SW 1271 (cell line): ENCODE data around the gene CMC2.

Source experiments
- DNase-seq, 2 experiments: peaks; one replicate each; lab custom pipeline; 2025; lab: John Stamatoyannopoulos, UW

The CMC2 gene

GRCh38 chr16:81003064-81003463 lies 3.6 kb downstream of the CMC2 start:
- DNase-seq = no peak

GRCh38 chr16:81001330-81001729 lies 5.4 kb downstream of the CMC2 start:
- DNase-seq = no peak

- DNase-seq = no peak
Measured at GRCh38 chr16:81000873-81001272, 5.8 kb downstream of the CMC2 start.

GRCh38 chr16:80997964-80998620 lies 8.6 kb downstream of the CMC2 start:
- no peak for DNase-seq

DNA sequence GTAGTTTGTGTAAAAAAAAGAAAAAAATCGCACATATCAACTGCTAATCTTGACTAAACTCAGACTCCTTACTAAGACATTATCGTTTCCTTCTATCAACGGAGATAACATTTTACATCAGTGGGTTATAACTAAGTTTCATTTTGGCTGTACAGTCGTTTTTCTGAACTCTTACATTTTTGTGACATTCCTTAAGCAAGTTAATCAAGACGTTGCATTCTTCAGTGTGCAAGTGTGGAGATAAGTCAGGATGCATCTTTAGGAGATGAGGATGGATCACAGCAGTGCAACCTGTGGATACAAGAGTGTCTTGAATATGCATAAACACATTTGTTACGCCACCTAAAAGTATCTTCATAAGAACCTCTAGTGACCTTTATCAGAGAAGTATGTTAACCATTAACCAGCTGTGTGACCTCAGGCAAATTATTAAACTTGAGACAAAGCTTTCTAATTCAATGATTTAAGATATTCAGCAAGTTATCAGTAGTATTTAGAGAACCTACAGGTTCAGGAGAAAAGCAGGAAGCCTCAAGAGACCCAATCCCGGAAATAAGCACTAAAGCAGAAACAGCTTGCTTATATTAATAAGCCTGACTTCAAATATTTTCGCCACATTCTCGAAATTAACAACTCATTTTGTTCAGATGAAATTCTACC lies 9.4 kb downstream of the CMC2 start:
- DNase-seq = no peak

- no peak for DNase-seq
Measured at GRCh38 chr16:80996688-80997138, 10.0 kb downstream of the CMC2 start.

DNA sequence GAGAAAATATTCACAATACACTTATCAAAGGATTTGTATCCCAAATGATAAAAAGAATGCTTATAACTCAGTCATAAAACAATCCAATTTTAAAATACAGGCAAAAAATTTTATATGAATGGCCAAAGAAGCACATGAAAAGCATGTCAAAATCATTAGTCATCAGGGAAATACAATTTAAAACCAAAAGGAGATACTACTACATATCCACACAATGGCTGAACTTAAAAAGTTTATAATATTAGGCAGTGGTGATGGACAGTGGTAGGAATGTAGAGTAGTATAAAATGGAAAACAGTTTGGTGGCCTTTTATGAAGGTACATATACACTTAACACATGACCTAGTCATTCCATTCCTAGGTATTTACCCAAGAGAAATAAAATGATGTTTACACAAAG lies 12.2 kb downstream of the CMC2 start:
- DNase-seq = no peak

DNA sequence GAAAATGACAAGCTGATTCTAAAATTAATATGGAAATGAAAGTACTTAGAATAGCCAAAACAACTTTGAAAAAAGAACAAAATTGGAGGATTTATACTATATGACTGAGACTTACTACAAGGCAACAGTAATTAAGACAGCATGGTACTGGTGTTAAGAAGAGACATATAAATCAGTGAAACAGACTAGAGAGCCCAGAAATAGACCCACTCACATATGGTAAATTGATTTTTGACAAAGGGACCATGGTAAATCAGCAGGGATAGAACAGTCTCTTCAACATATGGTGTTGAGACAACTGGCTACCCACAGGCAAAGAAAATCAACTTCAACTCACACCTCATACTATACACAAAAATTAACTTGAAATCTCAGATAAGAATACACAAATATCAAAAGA lies 12.9 kb downstream of the CMC2 start:
- DNase-seq = no peak

DNA sequence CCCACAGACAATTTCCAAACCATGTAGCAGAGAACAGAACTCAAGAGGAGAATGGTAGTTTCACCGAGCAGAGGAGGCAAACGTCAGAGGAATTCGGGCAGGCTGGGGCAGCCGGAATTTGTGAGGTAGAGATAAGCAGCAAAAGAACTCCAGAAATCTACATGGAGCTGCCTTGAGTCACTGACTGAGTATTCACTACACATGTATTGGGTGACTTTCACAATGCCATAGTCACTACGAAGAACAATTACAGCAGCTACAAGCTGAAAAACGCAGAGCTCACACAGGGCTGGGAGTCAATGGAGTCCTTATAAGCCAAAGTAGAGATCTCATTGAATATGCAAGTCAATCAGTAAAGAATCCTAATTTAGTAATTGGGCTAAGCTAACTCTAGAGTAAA lies 13.4 kb downstream of the CMC2 start:
- peak; percentile 60 to 81 for DNase-seq

DNA sequence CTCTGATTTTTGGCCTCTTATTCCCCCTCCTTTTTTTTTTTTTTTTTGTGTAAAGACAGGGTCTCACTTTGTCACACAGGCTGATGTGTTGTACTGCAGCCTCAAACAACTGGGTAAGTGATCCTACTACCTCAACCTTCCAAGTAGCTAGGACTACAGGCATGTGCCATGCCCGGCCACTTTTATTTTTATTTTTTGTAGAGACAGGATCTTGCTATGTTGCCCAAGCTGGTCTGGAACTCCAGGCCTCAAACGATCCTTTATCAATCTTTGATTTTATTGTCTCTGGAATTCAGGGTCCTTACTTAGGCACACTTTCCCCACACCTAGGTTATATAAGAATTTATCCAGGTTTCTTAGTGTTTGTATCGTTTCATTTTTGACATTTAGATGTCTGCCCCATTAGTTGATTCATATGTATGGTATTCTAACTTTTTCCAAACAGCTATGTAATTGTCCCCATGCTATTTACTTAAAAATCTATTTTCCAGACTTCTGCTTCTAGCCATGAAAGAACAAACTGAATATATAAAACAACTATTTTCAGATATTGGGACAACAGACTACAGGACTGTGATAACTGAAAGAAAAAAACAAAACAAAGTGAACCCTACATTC lies 13.9 kb downstream of the CMC2 start:
- DNase-seq = no peak

DNA sequence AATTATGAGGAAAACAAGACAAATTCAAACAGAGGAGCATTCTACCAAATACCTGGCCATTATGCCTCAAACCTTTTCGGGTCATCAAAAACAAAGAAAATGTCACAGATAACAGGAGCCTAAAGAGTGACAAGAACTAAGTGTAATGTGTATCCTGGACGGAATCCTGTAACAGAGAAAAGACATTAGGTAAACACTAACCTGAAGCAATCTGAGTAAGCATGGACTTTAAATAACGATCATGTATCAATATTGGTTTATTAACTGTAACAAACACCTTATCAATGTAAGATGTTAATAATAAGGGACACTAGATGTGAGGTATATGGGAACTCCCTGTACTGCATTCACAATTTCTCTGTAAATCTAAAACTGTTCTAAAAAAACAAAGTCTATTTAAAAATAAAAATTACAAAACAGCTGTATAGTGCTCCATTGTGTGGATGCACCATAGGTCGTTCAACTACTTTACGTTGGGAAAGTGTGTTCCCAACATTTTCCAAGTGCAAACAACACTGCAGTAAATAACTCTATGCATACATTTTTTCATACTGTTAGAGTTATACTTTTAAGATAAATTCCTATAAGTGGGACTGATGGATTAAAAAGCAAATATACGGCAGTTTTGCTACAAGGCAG lies 14.8 kb downstream of the CMC2 start:
- DNase-seq = no peak

DNA sequence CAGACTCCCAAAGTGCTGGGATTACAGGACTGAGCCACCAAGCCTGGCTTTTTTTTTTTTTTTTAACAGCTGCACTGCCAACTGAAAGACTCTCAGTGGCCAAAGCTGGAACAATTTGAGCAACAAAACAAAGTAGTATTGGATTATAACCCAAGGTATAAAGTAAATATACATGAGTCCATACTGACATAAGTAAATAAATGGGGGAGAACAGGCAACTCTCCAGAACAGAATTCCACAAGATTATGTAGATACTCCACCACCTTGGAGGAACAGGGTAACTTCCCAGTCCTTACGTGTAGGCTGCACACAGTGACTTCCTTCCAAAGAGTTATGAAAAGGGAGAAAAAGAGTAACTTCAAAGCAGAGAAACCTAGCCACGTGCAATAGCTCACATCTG lies 15.7 kb downstream of the CMC2 start:
- no peak for DNase-seq

- no peak for DNase-seq
Measured at GRCh38 chr16:80990577-80990976, 16.1 kb downstream of the CMC2 start.

GRCh38 chr16:80989801-80990200 lies 16.9 kb downstream of the CMC2 start:
- DNase-seq = no peak

GRCh38 chr16:80988756-80989155 lies 17.9 kb downstream of the CMC2 start:
- no peak for DNase-seq

DNA sequence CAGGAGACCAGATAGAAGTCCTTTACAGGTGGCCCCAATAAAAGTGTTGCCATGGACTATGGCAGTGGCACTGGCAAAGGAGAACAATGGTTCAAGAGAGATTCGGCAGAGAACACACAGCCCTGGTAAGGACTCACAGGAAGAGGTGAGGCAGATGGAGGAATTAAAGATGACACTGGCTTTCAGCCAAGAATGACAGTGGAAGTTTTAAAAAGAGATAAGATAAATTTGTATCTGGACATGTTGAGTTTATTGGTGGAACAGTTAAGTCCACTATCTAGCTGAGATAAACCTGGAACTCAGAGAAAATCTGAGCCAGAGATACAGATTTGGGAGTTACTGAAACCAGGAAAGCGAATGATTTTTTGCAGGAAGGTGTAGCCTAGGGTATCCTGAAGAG lies 20.1 kb downstream of the CMC2 start:
- DNase-seq = no peak

GRCh38 chr16:80985611-80986010 lies 21.1 kb downstream of the CMC2 start:
- no peak for DNase-seq

DNA sequence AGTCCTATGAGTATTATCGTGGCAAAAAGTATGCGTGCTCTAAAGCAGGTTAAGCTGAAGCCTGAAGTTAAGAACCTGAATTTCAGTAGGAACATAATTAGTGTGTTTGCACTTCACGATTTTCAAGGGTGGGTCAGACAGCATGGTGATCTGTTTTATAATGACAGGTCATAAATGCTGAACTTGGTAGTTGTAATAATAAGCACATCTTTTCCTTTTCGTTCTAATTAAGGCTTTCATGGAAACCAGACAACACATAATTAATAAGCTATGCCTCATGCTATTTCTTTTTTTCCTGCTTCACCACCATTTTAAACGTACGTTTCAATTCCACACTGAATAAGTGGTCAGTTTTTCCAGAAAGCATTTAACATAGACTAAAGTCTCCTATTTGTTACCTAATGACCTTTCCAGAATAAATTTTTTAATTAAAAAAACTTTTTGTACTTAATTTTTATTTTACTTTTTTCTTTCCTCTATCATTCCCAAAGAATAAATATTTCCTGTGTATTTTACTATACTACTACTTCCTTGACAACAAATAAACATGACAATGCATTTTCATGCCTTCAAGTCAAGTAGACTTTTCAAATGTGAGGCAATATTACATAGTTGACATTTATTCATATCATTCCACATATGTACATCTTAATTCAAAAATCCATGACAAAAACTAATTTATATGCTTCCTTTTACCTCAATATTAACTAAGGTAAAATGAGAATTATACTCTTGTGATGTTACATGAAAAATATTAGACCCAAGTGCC lies 22.4 kb downstream of the CMC2 start:
- no peak for DNase-seq

DNA sequence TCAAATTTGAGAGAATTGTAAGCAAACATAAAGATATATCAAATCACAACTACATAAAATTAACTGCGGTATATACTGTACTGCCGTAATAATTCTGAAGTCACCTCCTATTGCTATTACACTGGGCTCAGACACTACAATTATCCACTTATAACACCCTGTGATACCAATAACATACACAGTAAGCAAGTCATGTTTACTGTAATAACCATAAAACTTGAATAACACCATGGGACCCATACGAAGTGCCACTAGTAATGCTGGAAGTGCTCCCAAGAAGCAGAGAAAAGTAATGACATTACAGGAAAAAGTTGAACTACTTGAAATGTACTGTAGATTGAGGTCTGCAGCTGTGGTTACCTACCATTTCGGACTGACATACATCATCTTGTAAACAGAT lies 24.0 kb downstream of the CMC2 start:
- no peak for DNase-seq

DNA sequence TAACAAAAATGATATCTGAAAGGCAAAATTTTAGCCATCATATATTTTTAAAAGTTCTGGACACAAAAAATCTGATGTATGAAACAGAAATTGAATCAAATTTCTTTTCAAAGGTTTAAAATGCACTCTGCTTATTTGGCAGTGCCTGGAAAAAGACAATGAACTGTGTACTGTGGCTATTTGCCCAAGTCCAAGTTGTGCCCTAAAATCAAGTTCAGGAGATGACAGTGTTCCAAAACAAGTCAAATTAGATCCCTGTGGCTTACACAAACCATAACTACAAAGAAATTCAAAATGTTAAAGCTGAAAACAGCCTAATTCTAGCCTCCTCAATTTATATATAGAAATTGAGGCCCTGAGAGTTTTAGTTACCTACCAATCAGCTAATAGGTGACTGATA lies 25.6 kb downstream of the CMC2 start:
- DNase-seq = no peak

DNA sequence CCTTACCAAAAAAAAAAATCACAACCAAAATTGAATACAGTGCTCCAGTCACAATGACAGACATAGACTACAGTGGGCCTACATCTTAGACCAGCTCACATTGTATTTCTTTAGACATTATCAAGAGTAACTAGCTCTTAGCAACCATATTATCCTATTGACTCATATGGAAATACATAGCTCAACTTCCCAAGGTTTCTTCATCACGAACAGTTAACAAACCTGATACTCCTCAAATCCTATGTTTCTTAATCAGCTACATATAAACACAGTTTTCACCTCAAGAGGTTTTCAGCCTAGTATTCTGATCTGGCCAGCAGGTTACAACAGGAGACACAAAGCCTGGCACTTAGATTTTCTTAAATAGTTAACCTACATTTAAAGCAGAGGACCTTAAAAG lies 29.7 kb downstream of the CMC2 start:
- DNase-seq = no peak

DNA sequence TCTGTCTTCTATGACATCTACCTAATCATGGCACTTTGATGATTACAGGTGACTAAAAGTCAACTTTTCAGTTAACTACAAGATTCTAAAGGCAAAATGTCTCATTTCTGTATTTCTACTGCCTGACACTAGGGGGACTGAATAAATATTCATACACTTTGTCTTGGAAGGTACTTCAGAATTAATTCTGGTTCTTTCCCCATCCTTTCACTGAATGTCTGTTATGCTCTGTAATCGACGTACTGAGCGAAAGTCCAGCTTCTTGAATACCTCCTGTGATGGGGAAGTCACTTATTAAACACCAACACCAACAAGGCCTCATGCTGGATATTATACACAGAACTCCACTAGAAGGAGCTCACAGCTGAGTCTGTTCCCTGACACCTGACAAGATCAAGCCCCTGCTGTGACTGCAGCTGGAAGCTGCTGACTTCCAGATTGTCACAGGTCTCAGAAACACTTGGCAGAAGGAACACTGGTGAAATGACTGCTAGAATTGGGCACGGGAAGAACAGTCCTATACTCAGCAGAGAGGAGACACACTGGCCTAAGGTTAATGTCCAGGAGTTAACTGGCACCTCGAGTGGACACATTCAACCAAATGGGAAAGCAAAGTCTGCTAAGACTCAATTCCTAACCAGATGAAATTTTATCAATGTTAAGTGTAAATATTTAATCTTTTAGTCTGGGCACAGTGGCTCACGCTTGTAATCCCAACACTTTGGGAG lies 31.9 kb downstream of the CMC2 start:
- DNase-seq = no peak
